Measurements from ENCODE around the gene PREX1. TPM values are rescaled to one million over a fixed set of nuclear protein-coding genes. Genes with fewer than 3 reads are reported as not detected.

PREX1 gene
- total and polyA plus RNA-seq, 2 of the 4 experiments (the other 2 are of a cell fraction): 0.67 to 0.72 TPM

DNA sequence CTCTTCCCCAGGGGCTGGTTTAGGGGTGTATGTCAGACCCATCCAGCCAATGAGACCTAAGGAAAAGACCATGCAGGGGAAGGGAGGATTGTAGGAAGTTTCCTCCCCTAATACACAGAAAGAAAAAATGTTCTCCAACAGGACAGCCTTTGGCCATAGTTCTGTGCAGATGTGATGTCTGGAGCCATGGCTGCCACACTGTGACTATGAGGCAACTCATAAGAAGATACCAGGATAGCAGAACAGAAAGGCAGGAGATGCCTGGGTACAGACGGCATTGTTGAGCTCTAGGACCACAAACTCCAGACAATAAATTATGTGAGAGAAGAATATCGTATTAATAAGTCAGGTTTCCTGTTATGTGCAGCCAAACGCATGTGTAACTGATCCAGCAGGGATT, 156.7 kb downstream of the PREX1 start:
- in situ Hi-C loops (cut with MboI; ENCODE audit: low sequenced_read_pairs) (no loop called here), dilution Hi-C loops (cut with HindIII; ENCODE audit: low sequenced_read_pairs, unreplicated experiment) (no loop called here), intact Hi-C loops (cut with micrococcal nuclease) (no loop called here)
- ATAC-seq (ENCODE audit: low read depth): no peak
- POLR2A ChIA-PET (ENCODE audit: unreplicated experiment): no interaction called here
- Histone ChIP-seq H3K79me1 (ENCODE audit: low read depth in 1 of 2, low read length in 2 of 2) (no peaks in the 10 kb centered on the region), H4K20me1 (ENCODE audit: insufficient read depth, low read length) (no peaks in the 10 kb centered on the region), H3K27me3 (ENCODE audit: control insufficient read depth, insufficient read depth, low read length) (peaks cover 5% of the 10 kb centered on the region; the same call in 1 of the 2 replicates), H3K14ac (replicated peaks; ENCODE audit: low read depth, low read length) (no peak overlapping the region), H3K9me3 (ENCODE audit: control insufficient read depth, insufficient read depth, low read length) (no peaks in the 10 kb centered on the region), H2BK20ac (ENCODE audit: low read depth, low read length) (no peak overlapping the region), H3K9ac (ENCODE audit: low read depth, low read length) (no peak overlapping the region), H3K27ac (ENCODE audit: insufficient read depth, low read length) (no peak overlapping the region), H2BK15ac (ENCODE audit: low read depth, low read length) (no peak overlapping the region), H3K4ac (ENCODE audit: low read depth, low read length) (no peak overlapping the region), H2AK9ac (replicated peaks; ENCODE audit: low read depth, low read length, poor library complexity) (no peak overlapping the region), H3K23ac (ENCODE audit: low read depth, low read length) (no peak overlapping the region), H3K36me3 (ENCODE audit: control insufficient read depth, insufficient read depth, low read length) (no peaks in the 10 kb centered on the region), H4K91ac (ENCODE audit: insufficient read depth, low read depth, low read length) (no peak overlapping the region), H3K4me2 (ENCODE audit: low read depth, low read length) (no peak overlapping the region), H3K56ac (ENCODE audit: extremely low read depth, insufficient read depth, low read length) (no peak overlapping the region), H2BK120ac (ENCODE audit: low read depth, low read length) (no peak overlapping the region), H3K18ac (ENCODE audit: low read depth, low read length) (no peak overlapping the region), H4K5ac (ENCODE audit: low read depth, low read length) (no peak overlapping the region), H3K4me1 (ENCODE audit: control insufficient read depth, insufficient read depth, low read length) (peaks cover 5% of the 10 kb centered on the region; the same call in 1 of the 2 replicates), H2BK5ac (ENCODE audit: low read depth, low read length, poor library complexity, severe bottlenecking) (no peak overlapping the region), H3K9me1 (ENCODE audit: insufficient read depth, low read length) (no peaks in the 10 kb centered on the region), H2AK5ac (ENCODE audit: low read depth, low read length) (no peak overlapping the region), H4K8ac (ENCODE audit: low read depth in 2 of 2, low read length in 2 of 2) (no peak overlapping the region), H2AFZ (replicated peaks; ENCODE audit: low read length, poor library complexity) (no peak overlapping the region), H3K4me3 (ENCODE audit: insufficient read depth, low read depth, low read length) (no peak overlapping the region)
- TF ChIP-seq, protein P1, sequence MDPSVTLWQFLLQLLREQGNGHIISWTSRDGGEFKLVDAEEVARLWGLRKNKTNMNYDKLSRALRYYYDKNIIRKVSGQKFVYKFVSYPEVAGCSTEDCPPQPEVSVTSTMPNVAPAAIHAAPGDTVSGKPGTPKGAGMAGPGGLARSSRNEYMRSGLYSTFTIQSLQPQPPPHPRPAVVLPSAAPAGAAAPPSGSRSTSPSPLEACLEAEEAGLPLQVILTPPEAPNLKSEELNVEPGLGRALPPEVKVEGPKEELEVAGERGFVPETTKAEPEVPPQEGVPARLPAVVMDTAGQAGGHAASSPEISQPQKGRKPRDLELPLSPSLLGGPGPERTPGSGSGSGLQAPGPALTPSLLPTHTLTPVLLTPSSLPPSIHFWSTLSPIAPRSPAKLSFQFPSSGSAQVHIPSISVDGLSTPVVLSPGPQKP (IDR thresholded peaks at IDR 0.05; ENCODE audit: borderline replicate concordance, low read depth, low read length): no peak
- TF ChIP-seq, protein P2, sequence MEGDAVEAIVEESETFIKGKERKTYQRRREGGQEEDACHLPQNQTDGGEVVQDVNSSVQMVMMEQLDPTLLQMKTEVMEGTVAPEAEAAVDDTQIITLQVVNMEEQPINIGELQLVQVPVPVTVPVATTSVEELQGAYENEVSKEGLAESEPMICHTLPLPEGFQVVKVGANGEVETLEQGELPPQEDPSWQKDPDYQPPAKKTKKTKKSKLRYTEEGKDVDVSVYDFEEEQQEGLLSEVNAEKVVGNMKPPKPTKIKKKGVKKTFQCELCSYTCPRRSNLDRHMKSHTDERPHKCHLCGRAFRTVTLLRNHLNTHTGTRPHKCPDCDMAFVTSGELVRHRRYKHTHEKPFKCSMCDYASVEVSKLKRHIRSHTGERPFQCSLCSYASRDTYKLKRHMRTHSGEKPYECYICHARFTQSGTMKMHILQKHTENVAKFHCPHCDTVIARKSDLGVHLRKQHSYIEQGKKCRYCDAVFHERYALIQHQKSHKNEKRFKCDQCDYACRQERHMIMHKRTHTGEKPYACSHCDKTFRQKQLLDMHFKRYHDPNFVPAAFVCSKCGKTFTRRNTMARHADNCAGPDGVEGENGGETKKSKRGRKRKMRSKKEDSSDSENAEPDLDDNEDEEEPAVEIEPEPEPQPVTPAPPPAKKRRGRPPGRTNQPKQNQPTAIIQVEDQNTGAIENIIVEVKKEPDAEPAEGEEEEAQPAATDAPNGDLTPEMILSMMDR (conservative IDR thresholded peaks at IDR 0.05; ENCODE audit: low read depth, low read length): no peak
- TF ChIP-seq NFE2L2 (IDR thresholded peaks at IDR 0.05; ENCODE audit: low read depth, low read length): no peak
- no peak for TF ChIP-seq CHD1 (IDR thresholded peaks at IDR 0.05; ENCODE audit: low read depth, low read length)
- TF ChIP-seq BHLHE40 (IDR thresholded peaks at IDR 0.05; ENCODE audit: low read depth, low read length): no peak
- no peak for TF ChIP-seq MAFK (IDR thresholded peaks at IDR 0.05; ENCODE audit: low read depth, low read length)
- TF ChIP-seq CEBPB (IDR thresholded peaks at IDR 0.05; ENCODE audit: low read depth, low read length): no peak
- TF ChIP-seq POLR2A (IDR thresholded peaks at IDR 0.05; ENCODE audit: low read depth, low read length): no peak
- no CpG with 5 or more reads among the region's 3 CpGs for WGBS, 2 experiments (ENCODE audit: extremely low coverage in 2 of 2, insufficient read length in 1 of 2)
- CTCF ChIA-PET: no interaction called here
- no TSS peak for BruUV-seq (replicated peaks)
- DNase-seq: no peak
